RWPE2 (cell line): ENCODE data around the gene GPR26.

Source experiments
- ATAC-seq: fragments of 200-7000 bp; cut with Tn5 transposase; 3 replicates; pipeline ENCODE4 v1.9.1; 2021; ENCODE audit warnings: low read depth
- DNase-seq: peaks from one replicate; pipeline ENCODE4 v3.0.0-alpha.2; 2020; ENCODE audit warnings: low spot score
- H3K27ac ChIP-seq: fragments of 450-650 bp; 2 replicates; pipeline ENCODE4 v1.5.1; 2017; ENCODE audit warnings: mild to moderate bottlenecking; ENCODE audit not compliant: poor library complexity, severe bottlenecking
- H3K27me3 ChIP-seq: fragments of 250-450 bp; sonication (Bioruptor Pico); 2 replicates; pipeline ENCODE4 v1.5.1; 2021; ENCODE audit warnings: mild to moderate bottlenecking, moderate library complexity; ENCODE audit not compliant: insufficient read depth, poor library complexity, severe bottlenecking
- H3K36me3 ChIP-seq: fragments of 250-450 bp; sonication (Bioruptor Pico); 2 replicates; pipeline ENCODE4 v1.5.1; 2020; ENCODE audit warnings: low read depth, mild to moderate bottlenecking, moderate library complexity
- H3K4me1 ChIP-seq: fragments of 250-450 bp; sonication (Bioruptor Pico); 2 replicates; pipeline ENCODE4 v1.5.1; 2021; ENCODE audit warnings: mild to moderate bottlenecking, moderate library complexity; ENCODE audit not compliant: insufficient read depth, poor library complexity, severe bottlenecking
- H3K4me3 ChIP-seq: fragments of 250-450 bp; sonication (Bioruptor Pico); 2 replicates; pipeline ENCODE4 v1.5.1; 2021; ENCODE audit warnings: mild to moderate bottlenecking, moderate library complexity; ENCODE audit not compliant: severe bottlenecking
- H3K9me3 ChIP-seq: fragments of 250-450 bp; sonication (Bioruptor Pico); 2 replicates; pipeline ENCODE4 v1.5.1; 2021; ENCODE audit warnings: mild to moderate bottlenecking, moderate library complexity; ENCODE audit not compliant: severe bottlenecking
- TF ChIP-seq, protein P1 (sequence below): fragments of 450-650 bp; IDR thresholded peaks from one replicate; pipeline ENCODE4 v1.5.1; 2017; ENCODE audit warnings: mild to moderate bottlenecking, moderate library complexity; ENCODE audit not compliant: poor library complexity, severe bottlenecking

GPR26 gene

DNA sequence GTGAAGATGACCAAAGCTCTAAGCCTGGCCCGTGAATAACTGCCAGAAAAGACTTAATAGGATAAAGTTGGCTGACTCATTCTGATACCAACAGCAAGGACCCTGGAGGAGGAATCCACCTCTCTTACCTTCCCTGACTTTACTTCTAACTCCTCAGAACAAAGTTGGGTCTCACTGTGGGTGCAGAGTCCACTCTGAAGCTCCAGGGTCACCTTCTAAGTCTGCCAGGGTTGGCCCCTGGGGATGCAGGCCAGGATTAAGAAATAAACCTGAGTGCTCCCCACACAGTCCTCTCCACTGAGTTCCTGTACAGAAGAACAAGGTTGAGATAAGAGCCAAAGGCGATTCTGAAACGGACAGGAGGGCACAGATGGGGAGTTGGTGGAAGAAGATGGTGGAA is 54.4 kb downstream of the GPR26 start:
- Histone ChIP-seq H3K9me3 (no peaks in the 10 kb centered on the region), H3K4me3 (no peak overlapping the region), H3K27ac (no peak overlapping the region), H3K4me1 (no peaks in the 10 kb centered on the region), H3K36me3 (no peaks in the 10 kb centered on the region), H3K27me3 (peaks cover 7% of the 10 kb centered on the region)
- TF ChIP-seq, protein P1, sequence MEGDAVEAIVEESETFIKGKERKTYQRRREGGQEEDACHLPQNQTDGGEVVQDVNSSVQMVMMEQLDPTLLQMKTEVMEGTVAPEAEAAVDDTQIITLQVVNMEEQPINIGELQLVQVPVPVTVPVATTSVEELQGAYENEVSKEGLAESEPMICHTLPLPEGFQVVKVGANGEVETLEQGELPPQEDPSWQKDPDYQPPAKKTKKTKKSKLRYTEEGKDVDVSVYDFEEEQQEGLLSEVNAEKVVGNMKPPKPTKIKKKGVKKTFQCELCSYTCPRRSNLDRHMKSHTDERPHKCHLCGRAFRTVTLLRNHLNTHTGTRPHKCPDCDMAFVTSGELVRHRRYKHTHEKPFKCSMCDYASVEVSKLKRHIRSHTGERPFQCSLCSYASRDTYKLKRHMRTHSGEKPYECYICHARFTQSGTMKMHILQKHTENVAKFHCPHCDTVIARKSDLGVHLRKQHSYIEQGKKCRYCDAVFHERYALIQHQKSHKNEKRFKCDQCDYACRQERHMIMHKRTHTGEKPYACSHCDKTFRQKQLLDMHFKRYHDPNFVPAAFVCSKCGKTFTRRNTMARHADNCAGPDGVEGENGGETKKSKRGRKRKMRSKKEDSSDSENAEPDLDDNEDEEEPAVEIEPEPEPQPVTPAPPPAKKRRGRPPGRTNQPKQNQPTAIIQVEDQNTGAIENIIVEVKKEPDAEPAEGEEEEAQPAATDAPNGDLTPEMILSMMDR = no peak
- DNase-seq (no peak), ATAC-seq (no peak)

DNA sequence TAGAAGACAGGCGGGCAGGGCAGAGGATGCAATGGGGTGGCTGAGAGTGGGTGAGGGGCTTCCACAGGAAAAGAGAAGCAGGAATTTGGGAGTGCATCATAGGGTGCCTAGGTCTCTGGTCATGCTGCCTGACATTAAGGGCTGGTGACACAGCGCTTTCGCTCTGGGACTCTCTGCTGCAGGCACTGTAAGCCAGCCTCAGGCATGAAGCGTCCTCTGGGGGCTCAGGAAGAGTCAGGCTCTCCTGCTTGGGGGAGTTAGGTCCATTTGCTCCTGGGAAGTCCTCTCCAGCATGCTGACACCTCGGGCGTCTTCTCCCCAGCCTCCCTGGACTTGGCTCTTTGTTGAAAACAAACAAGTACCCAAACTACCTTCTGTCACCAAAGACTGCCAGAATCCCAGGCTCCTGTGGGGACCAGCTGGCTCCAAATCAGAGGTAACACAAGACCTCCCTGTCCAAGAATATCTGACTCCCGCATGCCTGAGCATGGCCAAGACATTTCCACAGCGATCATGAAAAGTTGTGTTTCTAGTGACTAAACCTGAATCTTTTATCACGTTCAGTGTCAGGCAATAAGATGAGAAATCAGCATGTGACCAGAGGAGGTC is 55.4 kb downstream of the GPR26 start:
- Histone ChIP-seq H3K27ac (no peak overlapping the region), H3K27me3 (peaks cover 7% of the 10 kb centered on the region), H3K4me3 (no peak overlapping the region), H3K9me3 (no peaks in the 10 kb centered on the region), H3K4me1 (no peaks in the 10 kb centered on the region), H3K36me3 (no peaks in the 10 kb centered on the region)
- ATAC-seq = no peak
- TF ChIP-seq, protein P1 = no peak
- no peak for DNase-seq

DNA sequence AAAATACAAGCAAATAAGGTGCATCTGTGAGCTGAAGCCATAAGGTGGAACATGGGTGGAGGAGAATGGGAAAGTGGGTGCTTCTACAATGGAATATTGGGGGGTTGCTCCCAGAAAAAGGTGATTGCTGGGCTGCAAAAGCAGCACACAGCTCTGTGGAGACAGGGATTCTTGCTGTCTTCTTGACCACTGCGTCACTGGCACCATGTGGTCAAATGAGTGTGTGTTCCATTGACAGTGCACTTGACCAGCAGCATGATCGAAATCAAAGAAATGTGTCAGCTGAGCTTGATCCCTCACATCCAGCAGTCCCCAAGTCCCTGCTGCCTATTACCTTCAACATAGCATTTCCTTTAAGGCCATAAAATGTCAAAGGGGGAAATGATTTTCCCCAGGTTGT is 56.2 kb downstream of the GPR26 start:
- DNase-seq = no peak
- TF ChIP-seq, protein P1 = no peak

DNA sequence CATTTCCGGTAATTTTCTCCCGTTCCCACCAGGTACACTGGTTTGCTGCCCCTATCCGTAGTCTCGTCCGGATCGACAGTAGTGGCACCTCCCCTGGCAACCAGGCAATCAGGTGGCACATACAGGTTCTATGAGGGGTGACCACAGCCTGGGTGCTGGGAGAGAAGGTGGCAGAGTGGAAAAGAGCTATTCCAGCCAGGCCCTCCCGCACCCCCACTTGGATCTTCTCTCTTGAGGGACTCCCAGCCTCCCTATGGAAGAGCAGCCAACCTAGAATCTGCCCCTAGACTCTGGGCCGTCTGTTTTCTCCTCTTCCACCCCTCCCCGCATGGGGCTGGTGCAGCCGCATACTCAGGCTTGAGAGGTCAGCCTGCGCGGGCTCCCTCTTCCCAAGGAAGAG is 58.6 kb downstream of the GPR26 start:
- H3K27ac ChIP-seq = no peak overlapping the region
- no peak overlapping the region for H3K4me3 ChIP-seq
- peaks cover 4% of the 10 kb centered on the region for H3K27me3 ChIP-seq
- TF ChIP-seq, protein P1 = no peak
- ATAC-seq = no peak
- H3K36me3 ChIP-seq = no peaks in the 10 kb centered on the region
- H3K9me3 ChIP-seq = no peaks in the 10 kb centered on the region
- no peak for DNase-seq
- no peaks in the 10 kb centered on the region for H3K4me1 ChIP-seq

More for the DNA sequence above, 56.2 kb downstream of the GPR26 start:
- Histone ChIP-seq H3K27me3 (peaks cover 7% of the 10 kb centered on the region), H3K4me3 (no peak overlapping the region), H3K36me3 (no peaks in the 10 kb centered on the region), H3K4me1 (no peaks in the 10 kb centered on the region), H3K27ac (no peak overlapping the region), H3K9me3 (no peaks in the 10 kb centered on the region)
- no peak for ATAC-seq

DNA sequence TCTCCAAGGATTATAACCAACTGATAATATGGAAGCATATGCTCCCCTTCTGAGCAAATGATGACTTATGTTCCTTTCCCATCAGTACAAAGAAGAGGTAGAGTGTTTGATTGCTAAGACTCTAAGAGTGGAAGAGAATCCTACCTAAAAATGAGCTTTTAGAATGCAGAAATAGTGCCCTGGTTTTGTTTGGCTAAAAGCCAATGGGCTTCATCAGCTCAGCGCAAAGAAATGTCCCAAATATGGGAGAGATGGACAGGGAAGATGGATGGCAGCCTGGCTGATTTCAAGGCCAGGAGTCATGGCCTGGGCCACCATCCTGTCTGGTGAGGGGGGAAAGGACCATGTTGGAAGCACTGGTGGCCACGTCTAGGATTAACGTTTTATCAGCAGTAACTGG is 60.2 kb downstream of the GPR26 start:
- Histone ChIP-seq H3K27ac (no peak overlapping the region), H3K27me3 (peaks cover 4% of the 10 kb centered on the region), H3K9me3 (no peaks in the 10 kb centered on the region), H3K4me3 (no peak overlapping the region), H3K4me1 (no peaks in the 10 kb centered on the region), H3K36me3 (no peaks in the 10 kb centered on the region)
- DNase-seq (no peak), ATAC-seq (no peak)
- TF ChIP-seq, protein P1 = no peak
